NCI-H2227 (cell line): ENCODE measurements around the gene SEPTIN1.

ENCODE experiments used
- DNase-seq: peaks from one replicate; lab custom pipeline; 2025; ENCODE audit not compliant: unreplicated experiment; lab: John Stamatoyannopoulos, UW

Gene SEPTIN1

GRCh38 chr16:30377050-30377811 is 5.1 kb downstream of the SEPTIN1 start:
- DNase-seq, result no peak

- DNase-seq, result no peak
These were observed 5.9 kb downstream of the SEPTIN1 start for GRCh38 chr16:30376461-30376902.

- DNase-seq, result no peak
These were observed 6.5 kb downstream of the SEPTIN1 start for GRCh38 chr16:30375864-30376263.

GRCh38 chr16:30374538-30374937 is 7.8 kb downstream of the SEPTIN1 start, which contains the start of gene MYL11:
TSS of gene MYL11 (plus strand) at chr16:30374802. CDS start at chr16:30374858, 56 bp downstream.
- DNase-seq, result no peak

GRCh38 chr16:30372725-30373124 is 9.6 kb downstream of the SEPTIN1 start:
- no peak for DNase-seq

- DNase-seq, result no peak
These were observed 10.2 kb downstream of the SEPTIN1 start for GRCh38 chr16:30372038-30372712.

GRCh38 chr16:30371248-30371816 is 11.0 kb downstream of the SEPTIN1 start:
- no peak for DNase-seq

- DNase-seq, result peak; percentile 100
These were observed 11.7 kb downstream of the SEPTIN1 start, which contains the start of gene TBC1D10B for GRCh38 chr16:30370456-30371247. TSS of gene TBC1D10B (minus strand) at chr16:30370494. CDS start at chr16:30370183, 311 bp downstream.

GRCh38 chr16:30369938-30370455 is 12.4 kb downstream of the SEPTIN1 start:
- no peak for DNase-seq

GRCh38 chr16:30369091-30369937 is 13.0 kb downstream of the SEPTIN1 start:
- DNase-seq, result no peak

GRCh38 chr16:30368792-30369090 is 13.6 kb downstream of the SEPTIN1 start:
- no peak for DNase-seq

GRCh38 chr16:30368122-30368791 is 14.1 kb downstream of the SEPTIN1 start:
- DNase-seq, result no peak

GRCh38 chr16:30367349-30368009 is 14.9 kb downstream of the SEPTIN1 start:
- DNase-seq, result no peak

- no peak for DNase-seq
These were observed 15.8 kb downstream of the SEPTIN1 start for GRCh38 chr16:30366511-30366910.

- no peak for DNase-seq
These were observed 17.2 kb downstream of the SEPTIN1 start for GRCh38 chr16:30365200-30365599.

- DNase-seq, result no peak
These were observed 21.2 kb downstream of the SEPTIN1 start for GRCh38 chr16:30361180-30361579.

GRCh38 chr16:30359871-30360170 is 22.5 kb downstream of the SEPTIN1 start:
- DNase-seq, result no peak

GRCh38 chr16:30358990-30359870 is 23.1 kb downstream of the SEPTIN1 start:
- no peak for DNase-seq
